Activated CD8-positive, alpha-beta memory T cell treated with anti-CD3 and anti-CD28 coated beads, Interleukin-2, amount 50 U/mL, for 1 hour (primary cell): ENCODE data around the gene DOCK6.
"Not testable (repeated sequence)": the region's sequence is repeated elsewhere in the genome, so short reads cannot be mapped to it uniquely, and the experiment has no call there.

Experiments
- DNase-seq: peaks from one replicate; pipeline ENCODE4 v3.0.0-alpha.2; 2020; ENCODE audit errors: extremely low read depth

Gene DOCK6

GRCh38 chr19:11172576-11172975, 89.7 kb downstream of the DOCK6 start:
- no peak for DNase-seq

GRCh38 chr19:11171144-11171543, 91.2 kb downstream of the DOCK6 start:
- no peak for DNase-seq

GRCh38 chr19:11169896-11170678, 92.2 kb downstream of the DOCK6 start:
- no peak for DNase-seq

GRCh38 chr19:11168568-11168967, 93.8 kb downstream of the DOCK6 start:
- DNase-seq, result no peak

GRCh38 chr19:11166281-11167142, 95.8 kb downstream of the DOCK6 start:
- DNase-seq, result no peak

GRCh38 chr19:11165486-11166030, 96.8 kb downstream of the DOCK6 start:
- DNase-seq, result no peak

GRCh38 chr19:11164879-11165406, 97.4 kb downstream of the DOCK6 start:
- no peak for DNase-seq

GRCh38 chr19:11164296-11164695, 98.0 kb downstream of the DOCK6 start:
- DNase-seq, result no peak

GRCh38 chr19:11160440-11160768, 101.9 kb downstream of the DOCK6 start:
- DNase-seq, result not testable (repeated sequence)

- no peak for DNase-seq
Observed at GRCh38 chr19:11159598-11160439, 102.5 kb downstream of the DOCK6 start.

GRCh38 chr19:11155373-11156120, 106.8 kb downstream of the DOCK6 start, which contains the start of gene SPC24:
TSS of gene SPC24 (minus strand) at chr19:11155782. CDS start at chr19:11155776, 6 bp downstream.
- peak; percentile 74 for DNase-seq

- DNase-seq, result no peak
Observed at GRCh38 chr19:11154683-11155047, 107.7 kb downstream of the DOCK6 start.

GRCh38 chr19:11152318-11153062, 109.8 kb downstream of the DOCK6 start:
- no peak for DNase-seq

GRCh38 chr19:11151181-11151580, 111.1 kb downstream of the DOCK6 start:
- DNase-seq, result no peak
